Urinary bladder (tissue), 4 donors: Measurements from ENCODE around the gene CLDN7. TPM values are rescaled to one million over a fixed set of nuclear protein-coding genes. Genes with fewer than 3 reads are reported as not detected.

Source experiments
- DNase-seq: peaks from one replicate; pipeline ENCODE4 v3.0.0-alpha.2; 2015; ENCODE audit errors: extremely low spot score
- H3K27ac ChIP-seq: one replicate; pipeline ENCODE4 v1.5.1; 2013; ENCODE audit warnings: low read depth, mild to moderate bottlenecking, moderate library complexity
- H3K36me3 ChIP-seq: one replicate; pipeline ENCODE4 v1.6.1; 2013; ENCODE audit warnings: mild to moderate bottlenecking, moderate library complexity; ENCODE audit not compliant: insufficient read depth
- H3K4me1 ChIP-seq: one replicate; pipeline ENCODE4 v1.6.1; 2013; ENCODE audit warnings: mild to moderate bottlenecking, moderate library complexity; ENCODE audit not compliant: insufficient read depth
- H3K4me3 ChIP-seq: one replicate; pipeline ENCODE4 v1.5.1; 2013; ENCODE audit warnings: low read depth, low read length
- WGBS: extraction: QIAGEN DNeasy Blood & Tissue Kit; methylation state at CpG from one replicate; pipeline ENCODE4 v1.1.7; 2013; 5-methylcytosine and 5-hydroxymethylcytosine counted together
- polyA plus RNA-seq: library from polyadenylated mRNA; stranded (reverse); fragments of 200-250 nt; gene quantifications from one replicate; pipeline ENCODE4 v1.2.3, GENCODE V29; 2013
- total RNA-seq: library from RNA; depleted of rRNA; stranded (reverse); fragments of >200 nt; gene quantifications from one replicate; pipeline ENCODE4 v1.2.3, GENCODE V29; 2014
- donor health status: healthy with polysubstance abuse.
- donor health status: healthy.

Gene CLDN7
- total and polyA plus RNA-seq, 2 donors: 24.2 to 34.4 TPM

- DNase-seq: peak; percentile 84
- H3K4me1 ChIP-seq: no peaks in the 10 kb centered on the region
- peaks cover 4% of the 10 kb centered on the region for H3K36me3 ChIP-seq
- peak within 1 kb of the TSS; percentile 90 for H3K27ac ChIP-seq
- under 1% methylated on average over 72 of the region's 72 CpGs for WGBS
- H3K4me3 ChIP-seq: peak within 1 kb of the TSS; percentile 81
These were observed 28.0 kb downstream of the CLDN7 start, which contains the start of gene DVL2 for GRCh38 chr17:7234083-7234951. Gene DVL2, minus strand, starts transcription at chr17:7234517. Its CDS starts 255 bp downstream, at chr17:7234262.

DNA sequence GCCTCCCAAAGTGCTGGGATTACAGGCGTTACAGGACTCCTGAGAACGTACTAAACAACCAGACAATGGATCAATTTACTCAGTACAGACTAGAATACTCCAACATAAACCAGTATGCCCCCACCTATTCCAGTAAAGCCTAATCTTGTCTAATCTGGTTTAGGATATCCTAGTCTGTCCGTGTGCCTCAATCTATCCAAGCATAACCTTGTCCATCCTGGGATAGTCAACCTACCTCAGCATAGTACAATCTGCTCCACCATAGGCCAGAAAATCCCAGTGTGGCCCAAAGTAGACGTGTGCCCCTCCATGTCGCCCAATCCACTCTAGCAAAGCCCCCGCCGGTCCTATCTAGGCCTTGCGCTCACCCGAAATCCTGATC, 28.6 kb downstream of the CLDN7 start:
- Histone ChIP-seq H3K27ac (peak overlapping the region; percentile 90), H3K4me1 (no peaks in the 10 kb centered on the region), H3K4me3 (peak overlapping the region; percentile 81), H3K36me3 (peaks cover 7% of the 10 kb centered on the region)
- WGBS: 2% methylated on average over 9 of the region's 9 CpGs
- DNase-seq: no peak

DNA sequence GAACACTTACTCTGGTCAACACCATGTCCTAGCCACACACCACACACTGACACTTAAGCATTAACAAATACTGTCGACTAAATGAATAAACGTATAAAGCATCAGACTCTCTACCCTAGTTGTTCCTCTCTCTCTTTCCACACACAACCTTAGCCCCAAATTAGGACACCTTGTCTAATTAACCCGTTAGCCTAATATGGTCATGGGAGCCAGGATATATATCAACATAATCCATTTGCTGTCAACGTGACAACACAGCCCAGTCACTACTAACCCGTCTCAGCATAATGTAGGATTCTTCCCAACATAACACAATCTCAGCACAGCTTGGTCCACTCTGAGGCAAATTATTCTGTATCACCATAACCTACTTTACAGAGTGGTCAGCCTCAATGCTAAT, 30.2 kb downstream of the CLDN7 start:
- WGBS: 73% methylated on average over 5 of the region's 5 CpGs
- Histone ChIP-seq H3K27ac (no peak overlapping the region), H3K4me3 (no peak overlapping the region), H3K36me3 (peaks cover 7% of the 10 kb centered on the region), H3K4me1 (no peaks in the 10 kb centered on the region)
- DNase-seq: no peak

DNA sequence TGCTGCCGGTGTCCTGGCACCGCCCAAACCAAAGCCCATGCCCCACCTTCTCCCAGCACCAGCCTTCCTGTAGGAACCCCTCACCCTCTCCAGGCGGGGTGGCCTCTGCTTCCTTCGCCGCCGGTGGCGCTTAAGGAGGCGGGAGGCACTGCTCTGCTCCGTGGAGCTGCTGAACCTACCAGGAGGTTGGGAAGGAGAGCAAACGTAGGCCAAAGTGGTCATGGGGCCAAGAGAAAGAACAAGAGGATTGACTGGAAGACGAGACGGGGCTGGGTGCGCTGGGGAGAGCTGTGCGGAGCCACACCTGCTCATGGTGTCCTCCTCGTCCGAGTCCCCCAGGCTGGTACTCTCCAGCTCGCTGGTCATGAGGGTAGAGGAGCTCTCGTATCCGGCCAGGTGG, 32.8 kb downstream of the CLDN7 start:
- DNase-seq: no peak
- Histone ChIP-seq H3K4me1 (no peaks in the 10 kb centered on the region), H3K36me3 (peaks cover 7% of the 10 kb centered on the region), H3K27ac (no peak overlapping the region), H3K4me3 (no peak overlapping the region)
- 94% methylated on average over 19 of the region's 19 CpGs for WGBS

GRCh38 chr17:7228920-7229319, 33.4 kb downstream of the CLDN7 start:
- peaks cover 7% of the 10 kb centered on the region for H3K36me3 ChIP-seq
- no peaks in the 10 kb centered on the region for H3K4me1 ChIP-seq
- no peak overlapping the region for H3K27ac ChIP-seq
- H3K4me3 ChIP-seq: no peak overlapping the region
- no peak for DNase-seq
- WGBS: 90% methylated on average over 14 of the region's 14 CpGs

DNA sequence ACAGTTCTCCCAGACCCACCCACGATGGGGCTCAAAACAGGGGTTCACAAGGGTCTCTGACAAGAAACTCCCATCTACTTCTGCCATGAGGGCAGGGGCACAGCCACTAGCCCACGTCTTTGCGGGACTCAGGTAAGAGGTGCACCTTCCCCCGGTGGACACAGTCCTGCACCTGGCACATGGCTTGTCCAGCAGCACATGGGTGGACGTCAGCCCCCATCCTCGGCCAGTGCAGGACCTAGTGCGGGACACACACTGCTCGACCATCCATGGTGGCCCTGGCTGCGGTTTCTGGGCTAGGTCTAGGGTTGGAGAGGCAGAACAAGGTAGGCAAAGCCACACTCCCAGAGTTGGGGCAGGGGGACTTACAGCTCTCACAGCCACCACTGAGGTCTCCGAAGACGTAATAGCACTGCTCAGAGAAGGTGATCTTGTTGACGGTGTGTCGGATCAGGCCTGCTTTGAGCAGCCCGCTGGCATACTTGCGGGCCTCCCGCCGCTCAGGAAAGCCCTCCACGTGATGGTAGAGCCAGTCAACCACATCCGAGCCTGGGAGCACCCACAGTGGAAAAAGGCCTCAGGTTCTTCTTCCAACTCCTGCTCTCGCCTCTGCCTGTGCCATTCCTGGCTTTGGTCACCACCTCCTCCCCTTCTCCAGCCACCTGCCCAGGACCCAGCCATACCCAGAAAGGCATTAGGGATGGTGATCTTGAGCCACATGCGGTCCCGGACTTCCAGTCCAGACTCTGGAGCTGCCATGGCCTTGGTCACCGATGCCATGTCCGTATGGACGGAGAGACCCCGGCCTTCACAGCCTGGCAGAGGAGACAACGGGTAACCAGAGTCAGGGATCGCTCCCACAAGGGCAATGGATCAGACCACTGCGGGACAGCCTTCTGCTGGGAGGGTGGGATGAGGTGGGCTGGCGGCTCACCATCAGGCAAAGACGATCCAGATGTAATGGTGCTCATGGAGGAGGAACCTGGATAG, 35.3 kb downstream of the CLDN7 start:
- Histone ChIP-seq H3K36me3 (peaks cover 7% of the 10 kb centered on the region), H3K4me3 (no peak overlapping the region), H3K27ac (no peak overlapping the region), H3K4me1 (no peaks in the 10 kb centered on the region)
- DNase-seq: no peak
- WGBS: 92% methylated on average over 31 of the region's 31 CpGs

DNA sequence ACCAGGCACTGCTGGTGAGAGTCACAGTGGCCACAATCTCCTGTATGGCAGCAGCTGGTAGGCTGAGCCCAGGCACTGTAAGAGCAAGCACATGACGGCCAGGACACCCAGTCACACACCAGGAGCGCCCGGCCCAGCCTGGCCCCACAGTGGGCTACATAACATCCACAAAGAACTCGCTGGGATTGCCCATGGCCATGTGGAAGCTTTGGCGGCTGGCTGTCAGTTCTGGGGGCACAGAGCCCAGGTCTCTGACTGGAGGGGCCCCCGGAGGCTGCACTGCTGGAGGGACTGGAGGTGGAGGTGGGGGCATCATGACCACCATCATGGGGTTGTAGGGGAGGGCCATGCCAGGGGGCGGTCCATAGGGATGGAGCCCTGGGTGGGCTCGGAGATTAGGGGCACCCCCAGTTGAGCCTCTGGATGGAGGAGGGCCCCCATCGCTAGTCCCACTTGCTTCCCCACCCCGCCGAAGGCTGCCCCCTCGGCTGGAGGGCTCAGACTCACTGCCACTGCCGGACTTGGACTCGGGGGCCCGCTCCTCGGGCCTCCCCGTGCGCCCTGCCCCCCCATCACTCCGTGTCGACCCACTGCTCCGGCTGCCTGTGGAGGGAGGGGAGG, 36.5 kb downstream of the CLDN7 start:
- H3K4me1 ChIP-seq: peaks cover 2% of the 10 kb centered on the region
- 79% methylated on average over 21 of the region's 21 CpGs for WGBS
- H3K36me3 ChIP-seq: peaks cover 7% of the 10 kb centered on the region
- no peak overlapping the region for H3K4me3 ChIP-seq
- H3K27ac ChIP-seq: no peak overlapping the region
- no peak for DNase-seq

GRCh38 chr17:7224661-7225111, 37.6 kb downstream of the CLDN7 start:
- no peak for DNase-seq
- peaks cover 4% of the 10 kb centered on the region for H3K4me1 ChIP-seq
- no peak overlapping the region for H3K27ac ChIP-seq
- peaks cover 5% of the 10 kb centered on the region for H3K36me3 ChIP-seq
- no peak overlapping the region for H3K4me3 ChIP-seq
- 66% methylated on average over 15 of the region's 15 CpGs for WGBS

- 80% methylated on average over 10 of the region's 10 CpGs for WGBS
- no peak overlapping the region for H3K27ac ChIP-seq
- H3K4me3 ChIP-seq: no peak overlapping the region
- DNase-seq: no peak
- peaks cover 3% of the 10 kb centered on the region for H3K36me3 ChIP-seq
- H3K4me1 ChIP-seq: peaks cover 4% of the 10 kb centered on the region
These were observed 38.2 kb downstream of the CLDN7 start for GRCh38 chr17:7224110-7224509.

GRCh38 chr17:7223375-7223774, 38.9 kb downstream of the CLDN7 start:
- Histone ChIP-seq H3K36me3 (no peaks in the 10 kb centered on the region), H3K27ac (no peak overlapping the region)
- 69% methylated on average over 4 of the region's 4 CpGs for WGBS

GRCh38 chr17:7222972-7223292, 39.3 kb downstream of the CLDN7 start:
- H3K4me3 ChIP-seq: no peak overlapping the region
- no peak overlapping the region for H3K27ac ChIP-seq
- no peaks in the 10 kb centered on the region for H3K36me3 ChIP-seq
- 73% methylated on average over 7 of the region's 7 CpGs for WGBS
- H3K4me1 ChIP-seq: peaks cover 4% of the 10 kb centered on the region
- no peak for DNase-seq

More at GRCh38 chr17:7223375-7223774, 38.9 kb downstream of the CLDN7 start:
- H3K4me3 ChIP-seq: no peak overlapping the region
- H3K4me1 ChIP-seq: peaks cover 4% of the 10 kb centered on the region
- no peak for DNase-seq

GRCh38 chr17:7222093-7222971, 39.9 kb downstream of the CLDN7 start:
- Histone ChIP-seq H3K4me3 (no peak overlapping the region), H3K4me1 (peaks cover 4% of the 10 kb centered on the region), H3K27ac (no peak overlapping the region), H3K36me3 (no peaks in the 10 kb centered on the region)
- WGBS: 79% methylated on average over 15 of the region's 15 CpGs
- no peak for DNase-seq
